Right renal pelvis (tissue), 4 donors: ENCODE data around the gene SGPP1. TPM values are rescaled to one million over a fixed set of nuclear protein-coding genes. Genes with fewer than 3 reads are reported as not detected.
"Not testable (repeated sequence)": the region's sequence is repeated elsewhere in the genome, so short reads cannot be mapped to it uniquely, and the experiment has no call there.

Experiments
- DNase-seq, 4 donors: peaks; one replicate each; pipeline ENCODE4 v3.0.0-alpha.2; 2013; ENCODE audit warnings: low read depth in 4 of 4, low spot score in 3 of 4, missing footprints in 1 of 4
- polyA plus RNA-seq, 4 donors: library from polyadenylated mRNA; unstranded; fragments of 120-200 nt; gene quantifications; one replicate each; pipeline ENCODE4 v1.2.1, GENCODE V29; 2013; ENCODE audit not compliant: insufficient read length in 4 of 4

SGPP1 gene, protein sequence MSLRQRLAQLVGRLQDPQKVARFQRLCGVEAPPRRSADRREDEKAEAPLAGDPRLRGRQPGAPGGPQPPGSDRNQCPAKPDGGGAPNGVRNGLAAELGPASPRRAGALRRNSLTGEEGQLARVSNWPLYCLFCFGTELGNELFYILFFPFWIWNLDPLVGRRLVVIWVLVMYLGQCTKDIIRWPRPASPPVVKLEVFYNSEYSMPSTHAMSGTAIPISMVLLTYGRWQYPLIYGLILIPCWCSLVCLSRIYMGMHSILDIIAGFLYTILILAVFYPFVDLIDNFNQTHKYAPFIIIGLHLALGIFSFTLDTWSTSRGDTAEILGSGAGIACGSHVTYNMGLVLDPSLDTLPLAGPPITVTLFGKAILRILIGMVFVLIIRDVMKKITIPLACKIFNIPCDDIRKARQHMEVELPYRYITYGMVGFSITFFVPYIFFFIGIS
- 10 to 100 TPM; 35.5 to 42.0 (median 37.5) TPM for polyA plus RNA-seq

DNA sequence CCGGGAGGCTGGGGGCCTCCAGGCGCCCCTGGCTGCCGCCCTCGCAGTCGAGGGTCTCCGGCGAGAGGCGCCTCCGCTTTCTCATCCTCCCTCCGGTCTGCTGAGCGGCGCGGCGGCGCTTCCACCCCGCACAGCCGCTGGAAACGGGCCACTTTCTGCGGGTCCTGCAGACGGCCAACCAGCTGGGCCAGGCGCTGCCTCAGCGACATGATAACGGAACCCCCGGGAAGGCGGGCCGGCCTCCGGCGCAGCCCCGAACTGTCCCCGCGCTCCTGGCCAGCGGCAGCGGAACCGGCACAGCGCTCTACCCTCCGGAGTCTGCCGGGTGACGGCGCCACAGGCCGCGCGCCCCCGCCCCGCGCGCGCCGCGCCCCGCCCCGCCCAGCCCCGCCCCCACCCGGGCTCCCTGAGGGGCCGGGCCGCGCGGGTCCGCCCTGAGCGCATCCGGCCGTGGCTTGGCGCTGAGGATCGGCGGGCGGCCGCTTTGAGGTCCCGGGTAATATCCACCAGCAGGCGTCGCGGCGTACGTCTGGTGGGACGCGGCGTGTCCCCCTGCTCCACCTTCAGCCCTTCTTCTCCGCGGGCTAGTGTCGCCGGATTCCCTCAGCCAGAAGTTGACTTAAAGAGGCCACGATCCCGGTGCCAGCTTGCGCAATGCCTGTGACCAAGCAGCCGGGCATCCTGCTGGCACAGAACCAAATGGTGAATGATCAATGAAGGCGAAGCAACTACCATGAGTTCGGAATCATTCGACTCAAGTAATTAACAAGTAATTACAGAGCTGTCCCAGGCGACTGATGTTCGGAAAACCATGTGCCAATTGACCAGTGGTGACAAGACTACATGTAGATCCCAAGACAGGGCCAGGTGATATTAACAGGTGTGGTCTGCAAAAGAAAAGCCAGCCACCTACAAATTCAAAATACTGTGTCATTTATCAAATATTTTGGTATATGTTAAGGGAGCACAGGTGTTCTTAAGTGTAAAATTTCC lies at the start of gene SGPP1:
TSS of gene SGPP1 (minus strand) at position 330 of the 993 bp plus-strand sequence. CDS start at position 209, 121 bp downstream.
- peak; percentile 49 to 66 (median 52) for DNase-seq

DNA sequence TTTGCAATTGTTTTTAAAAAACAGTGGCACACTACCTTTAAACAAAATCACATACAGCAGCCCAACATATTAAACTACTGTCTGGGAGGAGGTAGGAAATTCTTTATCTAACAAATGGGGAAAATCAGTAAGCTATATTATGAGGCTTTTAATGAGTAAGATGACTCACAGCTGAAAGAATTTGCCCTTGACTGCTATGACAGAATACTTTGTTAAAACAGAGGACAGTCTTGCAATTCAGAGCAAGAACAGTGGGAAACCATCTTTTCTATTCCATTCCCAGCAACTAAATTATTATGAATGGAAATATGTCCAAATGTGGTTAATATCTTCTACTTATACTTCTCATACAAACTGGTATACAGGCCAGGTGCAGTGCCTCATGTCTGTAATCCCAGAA lies 49.2 kb upstream of the SGPP1 start:
- DNase-seq, result no peak

DNA sequence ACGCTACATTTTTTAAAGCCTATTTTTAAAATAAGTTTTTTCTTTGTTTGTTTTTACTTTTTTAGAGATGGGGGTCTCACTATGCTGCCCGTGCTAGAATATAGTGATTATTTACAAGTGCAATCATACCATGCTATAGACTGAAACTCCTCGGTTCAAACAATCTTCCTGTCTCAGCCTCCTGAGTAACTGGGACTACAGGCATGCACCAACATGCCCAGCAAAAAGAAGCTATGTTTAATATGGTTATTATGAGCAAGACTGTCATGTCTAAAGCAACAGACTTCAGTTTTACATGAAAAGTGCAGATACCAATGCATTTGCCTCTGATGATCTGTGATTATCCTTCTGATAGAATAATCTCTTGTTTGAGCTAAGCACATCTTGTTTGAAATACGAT lies 45.6 kb upstream of the SGPP1 start:
- DNase-seq, result no peak

DNA sequence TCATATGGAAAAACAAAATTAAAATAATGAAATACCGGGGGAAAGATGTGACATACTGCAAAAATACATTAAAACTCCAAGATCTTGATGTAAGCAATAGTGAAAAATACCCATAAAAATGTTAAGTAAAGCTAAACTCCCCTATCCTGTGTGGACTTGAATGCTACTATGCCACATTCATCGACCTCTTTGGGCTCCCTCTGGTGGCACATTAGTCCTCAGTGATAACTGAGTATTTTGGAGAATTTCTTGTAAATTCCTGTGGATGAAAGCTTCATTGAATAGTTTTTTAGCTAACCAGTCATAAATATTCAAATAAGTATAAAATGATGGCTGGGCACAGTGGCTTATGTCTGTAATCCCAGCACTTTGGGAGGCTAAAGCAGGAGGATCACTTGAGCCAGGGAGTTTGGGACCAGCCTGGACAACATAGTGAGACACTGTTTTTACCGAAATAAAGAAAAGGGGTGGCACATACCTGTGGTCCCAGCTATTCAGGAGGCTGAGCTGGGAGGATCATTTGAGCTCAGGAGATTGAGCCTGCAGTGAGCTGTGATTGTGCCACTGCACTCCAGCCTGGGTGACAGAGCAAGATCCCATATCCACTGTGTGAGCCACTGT lies 42.4 kb upstream of the SGPP1 start:
- peak in 1 of 4 donors; percentile 22 for DNase-seq

DNA sequence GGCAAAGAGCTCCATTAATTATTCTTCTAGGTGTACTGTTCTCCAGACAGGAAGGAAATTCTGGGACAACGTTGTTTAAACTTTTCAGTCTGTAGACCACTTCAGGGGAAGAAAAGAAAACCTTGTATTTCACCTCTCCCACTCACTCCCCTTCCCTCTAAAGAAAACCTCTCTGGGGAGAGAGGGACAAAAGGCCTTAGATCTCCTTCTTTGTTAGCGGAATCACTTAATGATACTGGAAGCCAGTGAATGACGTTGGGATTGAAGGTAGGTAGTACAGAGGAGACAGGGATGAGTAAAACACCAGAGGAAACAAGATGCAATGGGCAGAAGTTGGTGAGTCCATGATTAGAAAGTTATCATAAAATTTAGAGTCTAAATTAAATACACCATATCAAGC lies 38.7 kb upstream of the SGPP1 start:
- no peak for DNase-seq

DNA sequence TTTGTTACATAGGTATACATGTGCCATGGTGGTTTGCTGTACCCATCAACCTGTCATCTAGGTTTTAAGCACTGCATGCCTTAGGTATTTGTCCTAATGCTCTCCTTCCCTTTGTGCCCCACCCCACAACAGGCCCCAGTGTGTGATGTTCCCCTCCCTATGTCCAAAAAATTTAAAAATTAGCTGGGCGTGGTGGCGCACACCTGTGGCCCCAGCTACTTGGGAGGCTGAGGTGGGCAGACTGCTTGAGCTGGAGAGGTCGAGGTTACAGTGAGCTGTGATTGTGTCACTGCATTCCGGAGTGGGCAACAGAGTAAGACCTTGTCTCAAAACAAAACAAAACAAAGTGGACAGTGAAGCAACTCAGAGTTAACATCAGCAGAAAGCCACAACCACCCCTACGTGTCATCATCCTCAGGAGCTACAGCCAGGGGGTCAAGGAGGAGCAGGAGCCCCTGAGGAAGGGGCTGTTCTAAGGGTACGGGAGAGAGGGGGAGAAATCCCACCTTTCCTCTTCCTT lies 36.8 kb upstream of the SGPP1 start:
- DNase-seq, result no peak

DNA sequence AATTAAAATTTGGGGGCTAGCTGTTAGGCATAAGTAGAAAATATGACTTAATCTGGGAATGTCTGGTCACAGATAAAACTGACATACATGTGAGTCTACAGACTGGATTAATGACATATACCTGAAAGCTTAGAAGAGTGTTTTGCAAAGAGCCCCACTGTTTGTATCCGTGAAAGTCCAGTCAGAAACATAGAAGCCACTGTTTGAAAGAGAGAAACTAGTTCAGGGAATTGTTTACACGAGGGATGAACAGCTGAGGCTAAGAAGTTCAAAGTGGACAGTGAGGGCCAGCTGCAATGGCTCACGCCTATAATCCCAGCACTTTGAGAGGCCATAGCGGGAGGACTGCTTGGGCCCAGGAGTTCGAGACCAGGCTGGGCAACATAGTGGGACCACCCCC lies 36.2 kb upstream of the SGPP1 start:
- DNase-seq, result no peak

DNA sequence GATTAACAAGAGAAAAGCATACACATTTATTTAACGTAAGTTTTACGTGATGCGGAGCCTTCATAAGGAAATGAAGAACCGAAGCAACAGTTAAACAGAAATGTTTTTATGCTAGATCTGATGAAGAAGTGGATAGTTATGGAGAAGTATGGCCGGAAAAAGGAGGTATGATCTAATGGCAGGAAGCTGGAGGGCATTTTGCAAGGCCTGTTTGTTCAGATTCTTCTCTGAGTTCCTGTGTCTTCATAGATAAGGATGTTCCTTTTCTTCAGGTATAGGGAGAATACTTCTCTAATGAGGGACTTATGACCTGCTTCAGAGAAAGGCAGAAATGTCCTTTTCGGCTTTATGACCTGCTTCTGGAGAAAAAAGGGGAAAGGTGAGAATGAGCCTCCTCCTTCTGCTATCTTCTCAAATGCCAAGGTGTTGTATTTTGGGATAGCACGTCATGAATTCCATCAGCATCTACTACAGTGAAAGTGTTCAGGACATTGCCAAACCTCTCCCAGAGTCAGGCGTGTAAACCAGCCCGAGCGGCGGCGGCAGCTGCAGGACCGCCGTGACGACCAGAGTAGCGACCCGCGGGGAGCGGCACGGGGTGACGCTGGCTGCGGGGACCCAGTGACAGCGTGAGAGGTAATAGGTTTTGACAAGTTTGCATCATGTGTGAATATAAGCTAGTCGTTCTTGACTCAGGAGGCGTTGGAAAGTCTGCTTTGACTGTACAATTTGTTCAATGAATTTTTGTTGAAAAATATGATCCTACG lies 33.7 kb upstream of the SGPP1 start:
- DNase-seq, result no peak

DNA sequence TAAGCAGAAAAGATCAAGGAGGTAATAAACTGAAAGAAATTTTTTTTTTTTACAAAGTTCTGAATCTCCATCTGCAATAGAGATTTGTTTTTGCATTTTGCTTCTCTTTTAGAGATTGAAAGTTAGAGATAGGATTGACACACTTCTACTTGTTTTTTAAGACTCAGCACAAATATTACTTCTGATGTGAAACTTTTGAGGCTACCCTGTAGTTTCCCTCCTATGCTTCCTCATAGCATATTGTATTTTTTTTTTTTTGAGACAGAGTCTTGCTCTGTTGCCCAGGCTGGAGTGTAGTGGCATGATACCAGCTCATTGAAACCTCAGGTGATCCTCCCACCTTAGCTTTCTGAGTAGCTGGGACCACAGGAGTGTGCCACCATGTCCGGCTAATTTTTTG lies 32.1 kb upstream of the SGPP1 start:
- DNase-seq, result no peak

DNA sequence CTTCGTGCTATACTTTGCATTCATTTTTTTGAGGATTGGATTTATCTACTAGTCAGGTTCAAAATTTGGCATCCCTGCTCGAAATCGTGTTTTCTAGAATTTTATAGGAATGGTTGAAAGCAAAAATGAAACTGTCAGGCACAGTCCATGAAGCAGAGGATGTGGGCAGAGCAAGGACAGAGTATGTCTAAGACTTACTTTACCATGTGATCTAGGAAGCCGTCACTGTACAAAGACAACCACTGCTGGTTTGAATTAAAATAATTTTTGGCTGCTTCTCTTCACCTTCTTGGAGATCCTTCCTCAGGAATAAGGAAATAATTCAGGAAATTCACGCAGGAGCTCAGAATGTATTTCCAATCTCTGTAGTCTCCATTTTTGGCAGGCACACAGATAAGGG lies 31.6 kb upstream of the SGPP1 start:
- DNase-seq, result no peak

DNA sequence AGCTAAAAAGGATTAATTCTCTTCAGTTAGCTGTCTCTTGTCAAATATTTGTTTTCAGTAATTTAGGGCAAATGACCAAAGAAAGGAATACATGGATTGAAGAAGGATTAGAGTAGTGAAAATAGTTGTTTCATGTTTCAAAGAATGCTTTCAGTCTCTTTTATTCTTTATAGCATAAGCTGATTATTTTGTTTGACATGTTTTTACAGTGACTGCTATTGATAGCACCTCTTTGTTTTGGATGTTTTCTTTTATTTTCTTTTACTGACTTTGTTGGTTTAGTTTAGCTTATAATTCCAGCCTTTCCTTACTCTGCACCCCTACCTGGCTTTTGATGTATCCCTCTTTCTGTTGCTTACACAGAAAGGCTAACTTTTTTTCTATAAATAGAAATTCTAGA lies 29.3 kb upstream of the SGPP1 start:
- no peak for DNase-seq

DNA sequence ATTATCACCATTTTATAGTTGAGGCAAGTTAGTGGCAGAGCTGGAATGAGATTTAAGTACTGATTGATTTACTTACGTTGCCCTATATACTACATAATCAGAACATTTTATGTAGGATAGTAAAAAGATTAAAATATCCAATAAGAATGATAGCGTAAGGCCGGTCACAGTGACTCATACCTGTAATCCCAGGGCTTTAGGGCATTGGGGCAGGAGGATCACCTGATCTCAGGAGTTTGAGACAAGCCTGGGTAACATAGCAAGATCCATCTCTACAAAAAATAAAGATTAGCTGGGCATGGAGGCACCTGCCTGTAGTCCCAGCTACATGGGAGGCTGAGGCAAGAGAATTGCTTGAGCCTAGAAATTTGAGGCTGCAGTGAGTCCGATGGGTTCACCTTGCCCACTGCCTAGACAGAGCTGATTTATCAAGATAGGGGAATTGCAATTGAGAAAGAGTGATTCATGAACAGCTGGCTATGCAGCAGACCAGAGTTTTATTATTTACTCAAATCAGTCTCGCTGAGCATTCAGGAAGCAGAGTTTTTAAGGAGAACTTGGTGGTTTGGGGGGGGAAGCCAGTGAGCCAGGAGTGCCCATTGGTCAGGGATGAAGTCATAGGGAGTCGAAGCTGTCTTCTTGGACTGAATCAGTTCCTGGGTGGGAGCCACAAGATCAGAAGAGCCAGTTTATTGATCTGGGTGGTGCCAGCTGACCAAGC lies 24.7 kb upstream of the SGPP1 start:
- no peak for DNase-seq

DNA sequence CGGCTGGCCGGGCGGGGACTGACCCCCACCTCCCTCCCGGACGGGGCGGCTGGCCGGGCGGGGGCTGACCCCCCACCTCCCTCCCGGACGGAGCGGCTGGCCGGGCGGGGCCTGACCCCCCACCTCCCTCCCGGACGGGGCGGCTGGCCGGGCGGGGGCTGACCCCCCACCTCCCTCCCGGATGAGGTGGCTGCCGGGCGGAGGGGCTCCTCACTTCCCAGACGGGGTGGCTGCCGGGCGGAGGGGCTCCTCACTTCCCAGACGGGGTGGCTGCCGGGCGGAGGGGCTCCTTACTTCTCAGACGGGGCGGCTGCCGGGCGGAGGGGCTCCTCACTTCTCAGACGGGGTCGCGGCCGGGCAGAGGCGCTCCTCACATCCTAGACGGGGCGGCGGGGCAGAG lies 23.2 kb upstream of the SGPP1 start:
- DNase-seq, result not testable (repeated sequence)

DNA sequence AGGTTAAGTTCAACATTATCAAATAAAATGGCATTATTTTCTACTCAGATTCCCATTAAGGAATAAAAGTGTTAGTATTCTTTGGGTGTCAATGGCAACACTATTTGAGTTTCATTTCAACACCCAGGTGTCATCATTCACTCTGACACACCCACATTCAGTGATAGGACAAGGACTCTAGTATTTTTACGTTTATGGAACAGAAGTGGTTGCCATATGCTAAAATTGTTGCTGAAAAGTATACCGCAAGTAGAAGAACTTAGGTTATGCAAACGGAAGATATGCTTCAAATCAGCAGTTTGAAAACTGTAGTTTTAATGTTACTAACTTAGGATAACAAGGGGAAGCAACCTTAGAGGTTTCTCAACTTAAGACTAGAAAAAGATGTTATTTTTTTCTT lies 20.0 kb upstream of the SGPP1 start:
- no peak for DNase-seq

DNA sequence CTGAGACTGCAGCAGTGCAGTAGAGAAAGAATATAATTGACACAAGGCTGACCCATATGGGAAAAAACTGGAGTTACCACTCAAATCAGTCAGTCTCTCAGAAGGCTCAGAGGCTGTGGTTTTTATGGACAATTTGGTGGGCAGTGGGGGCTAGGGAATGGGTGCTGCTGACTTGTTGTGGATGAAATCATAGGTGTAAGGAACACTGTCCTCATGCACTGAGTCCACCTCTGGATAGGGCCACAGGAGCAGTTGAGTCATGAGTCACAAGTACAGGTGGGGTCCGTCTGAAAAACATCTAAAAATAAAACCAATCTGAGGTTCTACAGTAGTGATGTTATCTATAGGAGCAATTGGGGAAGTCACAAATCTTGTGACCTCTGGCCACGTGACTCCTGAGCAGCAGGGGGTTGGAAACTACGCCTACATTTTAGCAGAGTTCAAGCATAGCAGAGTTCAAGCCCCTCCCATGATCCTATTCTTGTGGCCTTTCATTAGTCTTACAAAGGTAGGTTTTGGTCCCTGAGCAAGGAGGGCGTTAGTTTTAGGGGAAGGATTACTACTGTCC lies 18.1 kb upstream of the SGPP1 start:
- DNase-seq, result no peak

DNA sequence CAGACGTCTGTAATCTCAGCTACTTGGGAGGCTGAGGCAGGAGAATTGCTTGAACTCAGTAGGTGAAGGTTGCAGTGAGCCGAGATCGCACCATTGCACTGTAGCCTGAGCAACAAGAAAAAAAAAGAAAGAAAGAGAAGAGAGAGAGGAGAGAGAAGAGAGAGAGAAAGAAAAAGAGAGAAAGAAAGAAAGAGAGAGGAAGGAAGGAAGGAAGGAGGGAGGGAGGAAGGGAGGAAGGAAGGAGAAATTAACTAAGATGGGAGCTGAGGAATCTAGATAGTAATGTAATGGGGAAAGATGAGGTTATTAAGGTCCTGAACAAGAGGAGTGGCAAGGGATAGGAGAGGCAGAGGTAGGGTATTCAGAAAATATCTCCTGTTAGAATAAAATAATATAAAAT lies 17.4 kb upstream of the SGPP1 start:
- DNase-seq, result no peak

DNA sequence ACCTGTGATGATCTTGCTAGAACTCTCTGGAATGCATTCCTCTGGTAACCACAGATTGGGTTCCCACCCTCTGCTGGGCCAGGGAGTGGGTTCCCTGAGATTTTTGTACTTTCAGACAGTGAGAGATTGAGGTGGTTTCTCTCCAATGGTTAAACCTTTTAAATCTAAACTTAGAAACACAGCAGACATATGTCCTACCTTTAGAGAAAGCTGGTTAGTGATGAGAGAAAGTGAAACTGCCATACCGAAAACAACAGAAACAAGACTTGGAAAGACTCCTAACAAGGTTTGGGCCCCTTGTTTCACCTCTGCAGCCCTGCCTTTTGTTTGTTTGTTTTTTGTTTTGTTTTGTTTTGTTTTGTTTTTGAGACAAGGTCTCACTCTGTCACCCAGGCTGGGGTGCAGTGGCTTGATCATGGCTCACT lies 9.7 kb upstream of the SGPP1 start:
- no peak for DNase-seq

DNA sequence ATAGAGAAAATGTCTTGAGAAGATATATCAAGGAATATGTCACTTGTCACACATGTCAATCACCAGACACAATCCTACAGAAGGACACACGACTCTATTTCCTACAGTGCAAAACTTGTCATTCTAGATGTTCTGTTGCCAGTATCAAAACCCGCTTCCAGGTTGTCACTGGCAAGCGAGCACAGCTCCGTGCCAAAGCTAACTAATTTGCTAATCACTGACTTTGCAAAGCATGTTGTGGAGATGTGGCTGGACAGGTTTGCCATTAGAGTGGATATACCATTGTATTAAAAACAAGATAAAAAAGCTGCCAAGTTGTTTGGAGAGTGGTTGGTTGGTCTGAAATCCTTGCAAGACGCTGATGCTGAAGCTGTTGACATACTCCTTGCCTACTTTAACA lies 7.9 kb upstream of the SGPP1 start:
- no peak for DNase-seq

DNA sequence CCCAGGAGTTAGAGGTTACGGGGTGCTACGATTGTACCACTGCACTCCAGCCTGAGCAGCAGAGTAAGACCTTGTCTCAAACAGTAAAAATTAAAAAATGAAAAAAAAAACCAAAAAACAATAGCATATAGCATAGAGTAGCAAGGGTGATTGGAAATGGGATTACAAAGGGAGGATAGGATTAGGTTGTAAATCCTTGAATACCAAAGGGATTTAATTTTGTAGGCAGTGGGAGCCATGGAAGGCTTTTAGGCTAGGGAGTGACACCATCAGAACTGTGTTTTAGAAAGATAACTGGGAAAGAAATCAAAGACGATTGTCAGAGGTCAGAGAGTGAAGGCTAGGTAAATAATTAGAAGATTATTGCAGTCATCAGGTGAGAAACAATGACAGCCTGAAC lies 2.8 kb upstream of the SGPP1 start:
- DNase-seq, result no peak
